HEK293T (cell line): ENCODE data around the gene GTF2B.

Experiments
- CTCF ChIA-PET: fragments of 350-600 bp; formaldehyde crosslinking; extraction: SDS; loops from one replicate; lab custom pipeline; 2021; ENCODE audit warnings: antibody characterized with exemption, inconsistent platforms; lab: Yijun Ruan, JAX
- POLR2A ChIA-PET: fragments of 350-600 bp; formaldehyde crosslinking; extraction: SDS; loops from one replicate; lab custom pipeline; 2020; ENCODE audit warnings: antibody characterized with exemption, inconsistent platforms; lab: Yijun Ruan, JAX
- DNase-seq: peaks from one replicate; pipeline ENCODE4 v3.0.0; 2012; ENCODE audit warnings: mixed read lengths; ENCODE audit errors: extremely low spot score
- ARNT ChIP-seq: fragments of 450-650 bp; IDR thresholded peaks from 2 replicates; pipeline ENCODE4 v1.6.1; 2017; ENCODE audit warnings: mild to moderate bottlenecking
- BHLHE40 ChIP-seq: fragments of 450-650 bp; IDR thresholded peaks from 2 replicates; pipeline ENCODE4 v1.6.1; 2016; ENCODE audit warnings: mild to moderate bottlenecking, moderate library complexity, borderline replicate concordance
- CTBP1 ChIP-seq: fragments of 450-650 bp; IDR thresholded peaks from 2 replicates; pipeline ENCODE4 v1.6.1; 2016; ENCODE audit warnings: borderline replicate concordance
- ELF4 ChIP-seq: fragments of 450-650 bp; IDR thresholded peaks from 2 replicates; pipeline ENCODE4 v1.6.1; 2017; ENCODE audit warnings: antibody characterized with exemption
- FOXA1 ChIP-seq: fragments of 450-650 bp; IDR thresholded peaks from 2 replicates; pipeline ENCODE4 v1.6.1; 2016; ENCODE audit warnings: mild to moderate bottlenecking
- FOXK2 ChIP-seq: fragments of 450-650 bp; IDR thresholded peaks from 2 replicates; pipeline ENCODE4 v1.6.1; 2016; ENCODE audit warnings: mild to moderate bottlenecking
- FOXM1 ChIP-seq: fragments of 450-650 bp; IDR thresholded peaks from 2 replicates; pipeline ENCODE4 v1.6.1; 2017; ENCODE audit warnings: mild to moderate bottlenecking, borderline replicate concordance
- HDGF ChIP-seq: fragments of 450-650 bp; IDR thresholded peaks from 2 replicates; pipeline ENCODE4 v1.6.1; 2017; ENCODE audit warnings: antibody characterized with exemption, borderline replicate concordance
- L3MBTL2 ChIP-seq: fragments of 450-650 bp; conservative IDR thresholded peaks from 2 replicates; pipeline ENCODE4 v1.6.1; 2016; ENCODE audit warnings: mild to moderate bottlenecking
- LEF1 ChIP-seq: fragments of 450-650 bp; IDR thresholded peaks from 2 replicates; pipeline ENCODE4 v1.6.1; 2017; ENCODE audit warnings: mild to moderate bottlenecking, borderline replicate concordance
- NFRKB ChIP-seq: fragments of 450-650 bp; IDR thresholded peaks from 2 replicates; pipeline ENCODE4 v1.6.1; 2016; ENCODE audit warnings: mild to moderate bottlenecking, moderate library complexity
- SP1 ChIP-seq: fragments of 450-650 bp; IDR thresholded peaks from 2 replicates; pipeline ENCODE4 v1.6.1; 2017
- SUZ12 ChIP-seq: fragments of 450-650 bp; IDR thresholded peaks from 2 replicates; pipeline ENCODE4 v1.6.1; 2016; ENCODE audit warnings: mild to moderate bottlenecking
- TARDBP ChIP-seq: fragments of 450-650 bp; IDR thresholded peaks from 2 replicates; pipeline ENCODE4 v1.6.1; 2016
- ZNF384 ChIP-seq: fragments of 450-650 bp; IDR thresholded peaks from 2 replicates; pipeline ENCODE4 v1.6.1; 2016
- TF ChIP-seq, protein P1 (sequence below): fragments of 450-650 bp; IDR thresholded peaks from 2 replicates; pipeline ENCODE4 v1.6.1; 2016

GTF2B gene

DNA sequence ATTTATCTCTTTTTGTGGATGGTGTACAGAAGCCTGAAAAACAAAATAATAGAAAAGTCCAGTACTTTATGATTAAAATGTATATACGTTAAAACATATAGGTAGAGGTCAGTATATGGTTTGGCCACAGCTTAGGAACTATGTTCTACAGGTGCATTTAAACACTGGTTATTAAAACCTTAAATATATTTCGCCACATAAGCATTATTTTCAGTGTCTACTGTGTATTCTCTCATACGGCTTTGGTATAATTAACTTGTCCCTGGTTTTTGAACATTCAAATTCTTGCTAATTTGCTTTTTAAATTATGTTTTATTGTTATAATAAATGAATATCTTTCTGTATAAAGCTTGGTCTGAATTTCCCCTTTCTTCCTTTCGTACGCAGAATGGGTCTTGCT, 87.9 kb downstream of the GTF2B start:
- no peak for DNase-seq
- TF ChIP-seq CTBP1, result no peak
- no peak for TF ChIP-seq ZNF384
- ChIA-PET POLR2A (no interaction called here), CTCF (no interaction called here)

DNA sequence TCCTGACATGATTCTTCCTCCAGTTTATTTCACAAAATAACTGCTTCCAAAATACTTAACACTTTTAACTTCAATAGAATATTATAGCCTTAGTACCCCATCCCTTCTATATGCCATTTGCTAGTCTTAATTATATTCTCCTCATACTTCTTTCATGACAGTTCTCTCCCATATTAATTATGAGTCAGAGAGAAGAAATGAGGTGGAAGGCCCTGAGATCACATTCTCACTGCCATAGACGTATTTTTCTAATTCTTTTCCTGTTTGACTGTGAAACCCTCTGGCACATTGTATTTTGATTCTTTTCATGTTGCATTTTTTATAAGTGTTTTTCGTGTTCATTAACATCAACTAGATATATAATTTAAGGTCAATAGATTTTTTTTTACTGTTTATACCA, 88.4 kb downstream of the GTF2B start:
- ChIA-PET POLR2A (no interaction called here), CTCF (no interaction called here)
- TF ChIP-seq, protein P1, sequence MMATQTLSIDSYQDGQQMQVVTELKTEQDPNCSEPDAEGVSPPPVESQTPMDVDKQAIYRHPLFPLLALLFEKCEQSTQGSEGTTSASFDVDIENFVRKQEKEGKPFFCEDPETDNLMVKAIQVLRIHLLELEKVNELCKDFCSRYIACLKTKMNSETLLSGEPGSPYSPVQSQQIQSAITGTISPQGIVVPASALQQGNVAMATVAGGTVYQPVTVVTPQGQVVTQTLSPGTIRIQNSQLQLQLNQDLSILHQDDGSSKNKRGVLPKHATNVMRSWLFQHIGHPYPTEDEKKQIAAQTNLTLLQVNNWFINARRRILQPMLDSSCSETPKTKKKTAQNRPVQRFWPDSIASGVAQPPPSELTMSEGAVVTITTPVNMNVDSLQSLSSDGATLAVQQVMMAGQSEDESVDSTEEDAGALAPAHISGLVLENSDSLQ, result no peak
- TF ChIP-seq NFRKB (no peak), SP1 (no peak), HDGF (no peak), L3MBTL2 (no peak), TARDBP (no peak), CTBP1 (no peak), ZNF384 (no peak), FOXM1 (no peak), LEF1 (no peak), SUZ12 (no peak), ELF4 (no peak), BHLHE40 (no peak), FOXK2 (no peak), FOXA1 (no peak), ARNT (no peak)
- DNase-seq, result no peak
